ENCODE data around the gene C17orf78. TPM values are rescaled to one million over a fixed set of nuclear protein-coding genes. Genes with fewer than 3 reads are reported as not detected.

C17orf78 gene
- total and polyA plus RNA-seq, 2 of the 8 experiments (the other 6 are each of a cell fraction or from before 2014, with no cell fraction given), result not detected

GRCh38 chr17:37358098-37358829 is 17.5 kb upstream of the C17orf78 start:
- 0 out of 2 replicates have a peak overlapping the region, but pooled peaks have one; percentile 46 for H2AK5ac ChIP-seq (ENCODE audit: low read depth, low read length)
- peak overlapping the region; percentile 5 for H2BK120ac ChIP-seq (replicated peaks; ENCODE audit: low read depth, low read length)
- H3K23ac ChIP-seq (ENCODE audit: insufficient read length), result no peak overlapping the region
- peak overlapping the region; percentile 98; the same call in 1 of the 2 replicates for H2BK15ac ChIP-seq (ENCODE audit: low read length)
- H3K9me3 ChIP-seq (ENCODE audit: insufficient read depth in 2 of 2, low read depth in 1 of 2, low read length in 1 of 2), result no peaks in the 10 kb centered on the region
- no peak overlapping the region for H2BK20ac ChIP-seq (ENCODE audit: low read length)
- peak overlapping the region; percentile 77 to 85 (median 80) for H3K9ac ChIP-seq (replicated peaks in 1 of 4; ENCODE audit: extremely low read depth in 1 of 4, low read depth in 3 of 4, low read length in 3 of 4)
- no peaks in the 10 kb centered on the region for H3K27me3 ChIP-seq (replicated peaks in 1 of 4; ENCODE audit: control insufficient read depth in 3 of 4, extremely low read depth in 1 of 4, insufficient read depth in 3 of 4, low read length in 3 of 4)
- H3K4ac ChIP-seq (replicated peaks; ENCODE audit: insufficient read length, low read depth, low read length), result peak overlapping the region; percentile 11
- ChIA-PET CTCF (ENCODE audit: partially characterized antibody) (interaction anchor here (1.1 to 1.6 kb wide), 3 partner anchors 10 to 39 kb away, joined by 3 to 7 read pairs (median 4); no protein-coding TSS in a partner anchor), POLR2A (ENCODE audit: partially characterized antibody) (interaction anchor here (0.9 to 2.3 kb wide), 21 partner anchors 8 to 159 kb away, joined by 3 to 15 read pairs (median 4); partner anchors contain the start of genes ACACA and TADA2A)
- peaks cover 27 to 51% of the 10 kb centered on the region in 2 experiments for H3K79me2 ChIP-seq (ENCODE audit: control insufficient read depth in 1 of 2, insufficient read depth in 2 of 2, low read length in 2 of 2)
- H4K20me1 ChIP-seq (replicated peaks in 1 of 2; ENCODE audit: control insufficient read depth in 1 of 2, insufficient read depth in 2 of 2, low read length in 2 of 2), result peaks cover 3 to 4% of the 10 kb centered on the region in 2 experiments
- peak overlapping the region; percentile 92 for H4K5ac ChIP-seq (ENCODE audit: insufficient read length, low read depth, low read length)
- peak overlapping the region; percentile 75 to 84 for H3K4me2 ChIP-seq (ENCODE audit: insufficient read depth in 1 of 2, low read depth in 2 of 2, low read length in 2 of 2)
- H3K36me3 ChIP-seq (ENCODE audit: control insufficient read depth in 2 of 4, insufficient read depth in 4 of 4, low read length in 3 of 4), result peaks cover 0 to 7% (median 0%) of the 10 kb centered on the region in 4 experiments; a peak in 1 of 8 replicates
- H3K27ac ChIP-seq (ENCODE audit: low read depth, low read length), result peak overlapping the region; percentile 66
- H3K4me3 ChIP-seq (ENCODE audit: extremely low read depth in 1 of 4, insufficient read depth in 2 of 4, low read depth in 3 of 4, low read length in 4 of 4), result peak overlapping the region; percentile 83 to 95 (median 88)
- peaks cover 3% of the 10 kb centered on the region; the same call in 1 of the 2 replicates for H3K79me1 ChIP-seq (ENCODE audit: low read depth, low read length)
- FAIRE-seq (no peak), DNase-seq (ENCODE audit: low read depth in 1 of 2, low spot score in 2 of 2) (peak; percentile 66 to 85)
- H3K18ac ChIP-seq (ENCODE audit: extremely low read depth, low read length), result peak overlapping the region; percentile 92
- H3K14ac ChIP-seq (ENCODE audit: insufficient read length), result no peak overlapping the region
- peak overlapping the region; percentile 93; the same call in 1 of the 2 replicates for H2BK12ac ChIP-seq (ENCODE audit: low read depth, low read length)
- peak overlapping the region; percentile 94 for H4K8ac ChIP-seq (ENCODE audit: extremely low read depth, insufficient read depth, low read length)
- peaks cover 10% of the 10 kb centered on the region for H3K23me2 ChIP-seq (ENCODE audit: low read depth, low read length)
- peak overlapping the region; percentile 75 for H4K91ac ChIP-seq (replicated peaks; ENCODE audit: insufficient read length, low read length)
- H2AFZ ChIP-seq (ENCODE audit: low read length), result 0 out of 2 replicates have a peak overlapping the region, but pooled peaks have one; percentile 9
- WGBS, 2 experiments (ENCODE audit: extremely low coverage in 1 of 2, insufficient coverage in 1 of 2, insufficient read length in 1 of 2, insufficient replicate concordance in 2 of 2, low coverage in 1 of 2, low lambda C conversion rate in 2 of 2, missing lambda C conversion rate in 1 of 2), result 3% methylated on average over 21 of the region's 21 CpGs; no CpG with 5 or more reads in 1 of the 2 experiments
- H3K4me1 ChIP-seq (replicated peaks in 1 of 4; ENCODE audit: control insufficient read depth in 3 of 4, insufficient read depth in 4 of 4, low read length in 3 of 4), result peaks cover 0 to 12% (median 7%) of the 10 kb centered on the region in 4 experiments; a peak in 6 of 7 replicates
- H3K56ac ChIP-seq (replicated peaks; ENCODE audit: insufficient read length, low read depth, low read length), result peak overlapping the region; percentile 51
- peak overlapping the region; percentile 95 for H2BK5ac ChIP-seq (ENCODE audit: low read depth, low read length)
- TF ChIP-seq TBP (IDR thresholded peaks at IDR 0.05; ENCODE audit: low read depth, low read length) (peak; percentile 86), KDM1A (IDR thresholded peaks at IDR 0.05; ENCODE audit: borderline replicate concordance, low read length) (no peak), ASH2L (IDR thresholded peaks at IDR 0.05; ENCODE audit: low read length) (no peak), TAF1 (IDR thresholded peaks at IDR 0.05; ENCODE audit: low read depth, low read length) (peak; percentile 82; the same call in 1 of the 2 replicates), CHD1 (IDR thresholded peaks at IDR 0.05; ENCODE audit: low read depth, low read length) (no peak), KDM5A (IDR thresholded peaks at IDR 0.05; ENCODE audit: low read length) (no peak), BRCA1 (IDR thresholded peaks at IDR 0.05; ENCODE audit: low read depth, low read length) (no peak), RBBP5 (IDR thresholded peaks at IDR 0.05; ENCODE audit: borderline replicate concordance, low read depth, low read length) (no peak), KDM4A (IDR thresholded peaks at IDR 0.05; ENCODE audit: low read depth, low read length, severe bottlenecking) (peak; percentile 45), HDAC2 (IDR thresholded peaks at IDR 0.05; ENCODE audit: borderline replicate concordance in 1 of 2, low read depth in 2 of 2, low read length in 2 of 2) (peak in 1 of 2 experiments; percentile 82; a peak in 2 of 4 replicates), MAFK (IDR thresholded peaks at IDR 0.05; ENCODE audit: low read depth, low read length) (no peak)

Data from H1 (cell line).